GM10248 (cell line): ENCODE results near the gene DNAH3.
"Not testable (repeated sequence)": the region's sequence is repeated elsewhere in the genome, so short reads cannot be mapped to it uniquely, and the experiment has no call there.

Source experiments
- CTCF ChIA-PET: fragments of 300-600 bp; sonication (Branson Sonifier 250); formaldehyde crosslinking; extraction: SDS; loops from one replicate; lab custom pipeline; 2021; ENCODE audit warnings: antibody characterized with exemption; lab: Yijun Ruan, JAX
- POLR2A ChIA-PET: fragments of 350-650 bp; sonication (Branson Sonifier 250); formaldehyde crosslinking; extraction: SDS; loops from one replicate; lab custom pipeline; 2020; ENCODE audit warnings: antibody characterized with exemption; lab: Yijun Ruan, JAX
- DNase-seq: peaks from one replicate; pipeline ENCODE4 v3.0.0; 2012; ENCODE audit errors: extremely low spot score
- CTCF ChIP-seq: IDR thresholded peaks from 2 replicates; pipeline ENCODE4 v1.5.1; 2012; ENCODE audit warnings: mild to moderate bottlenecking, low read depth; ENCODE audit errors: extremely low read depth, missing control alignments, control extremely low read depth

Gene DNAH3

DNA sequence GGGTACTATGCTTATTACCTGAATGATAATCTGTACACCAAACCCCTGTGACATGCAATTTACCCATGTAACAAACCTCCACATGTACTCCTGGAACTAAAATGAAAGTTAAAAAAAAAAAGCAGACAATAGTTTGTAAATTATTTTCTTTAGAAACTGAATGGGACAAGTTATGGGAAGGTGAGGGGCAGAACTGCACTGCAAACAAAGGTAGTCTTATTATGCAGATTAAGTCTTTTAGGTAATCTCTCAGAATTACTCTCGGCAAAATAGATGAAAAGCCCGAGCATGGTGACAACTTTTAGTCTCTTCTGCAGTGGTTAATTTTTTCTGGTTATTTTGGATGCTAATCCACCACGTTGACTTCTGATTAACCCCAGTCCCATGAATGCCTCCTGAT, 33.3 kb upstream of the DNAH3 start:
- POLR2A ChIA-PET = no interaction called here
- DNase-seq = no peak
- CTCF ChIA-PET = no interaction called here
- TF ChIP-seq CTCF = no peak

DNA sequence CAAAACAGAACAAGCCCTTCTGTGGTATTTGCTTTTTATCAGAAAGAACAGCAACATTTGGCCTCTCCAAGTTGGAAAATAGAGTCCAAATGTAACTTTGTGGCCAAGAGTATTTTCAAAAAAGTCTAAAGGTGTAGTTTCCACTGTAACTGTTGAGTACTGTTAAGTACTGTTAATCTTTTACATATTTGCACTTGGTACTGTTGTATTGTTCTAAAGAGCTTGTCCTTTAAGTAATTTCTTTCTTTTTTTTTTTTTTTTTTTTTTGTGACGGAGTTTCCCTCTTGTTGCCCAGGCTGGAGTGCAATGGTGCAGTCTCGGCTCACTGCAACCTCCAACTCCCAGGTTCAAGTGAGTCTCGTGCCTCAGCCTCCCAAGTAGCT, 29.3 kb upstream of the DNAH3 start:
- no peak for TF ChIP-seq CTCF
- ChIA-PET POLR2A (no interaction called here), CTCF (interaction anchor here (1.1 to 1.4 kb wide), 2 partner anchors 9 to 23 kb away, joined by 3 to 4 read pairs; no protein-coding TSS in a partner anchor)
- DNase-seq = no peak

- TF ChIP-seq CTCF = no peak
- DNase-seq = no peak
- CTCF ChIA-PET = interaction anchor here (1.1 to 3.0 kb wide), 3 partner anchors 9 to 23 kb away, joined by 3 to 17 read pairs (median 4); no protein-coding TSS in a partner anchor
- POLR2A ChIA-PET = no interaction called here
Observed at GRCh38 chr16:21179126-21179982, 28.7 kb upstream of the DNAH3 start.

GRCh38 chr16:21175397-21175796, 24.8 kb upstream of the DNAH3 start:
- TF ChIP-seq CTCF = no peak
- ChIA-PET CTCF (interaction anchor here (1.0 kb wide), 2 partner anchors 13 to 16 kb away, joined by 4 to 5 read pairs; no protein-coding TSS in a partner anchor), POLR2A (no interaction called here)

DNA sequence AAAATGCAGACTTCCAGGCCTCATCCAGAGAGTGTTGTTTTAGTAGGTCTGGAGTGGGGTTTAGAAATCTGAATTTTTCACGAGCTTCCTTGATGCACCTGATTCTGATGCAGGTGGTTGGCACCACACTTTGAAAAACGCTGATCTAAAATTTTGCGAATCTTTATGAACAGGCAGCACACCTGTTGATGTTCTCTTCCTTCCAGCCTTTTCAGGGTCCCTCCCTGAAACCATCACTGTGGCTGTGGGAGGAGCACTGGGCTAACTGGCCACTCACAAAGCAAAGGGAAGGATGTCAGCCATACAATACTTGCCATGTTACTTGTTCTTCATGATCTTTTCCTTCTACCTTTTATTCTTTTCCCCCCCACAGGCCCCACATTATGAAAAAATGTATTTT, 22.0 kb upstream of the DNAH3 start:
- CTCF ChIA-PET = interaction anchor here (0.9 to 1.5 kb wide), 3 partner anchors 10 to 16 kb away, joined by 3 to 5 read pairs (median 3); no protein-coding TSS in a partner anchor
- POLR2A ChIA-PET = no interaction called here
- TF ChIP-seq CTCF = no peak
- no peak for DNase-seq

More at GRCh38 chr16:21175397-21175796, 24.8 kb upstream of the DNAH3 start:
- DNase-seq = no peak

DNA sequence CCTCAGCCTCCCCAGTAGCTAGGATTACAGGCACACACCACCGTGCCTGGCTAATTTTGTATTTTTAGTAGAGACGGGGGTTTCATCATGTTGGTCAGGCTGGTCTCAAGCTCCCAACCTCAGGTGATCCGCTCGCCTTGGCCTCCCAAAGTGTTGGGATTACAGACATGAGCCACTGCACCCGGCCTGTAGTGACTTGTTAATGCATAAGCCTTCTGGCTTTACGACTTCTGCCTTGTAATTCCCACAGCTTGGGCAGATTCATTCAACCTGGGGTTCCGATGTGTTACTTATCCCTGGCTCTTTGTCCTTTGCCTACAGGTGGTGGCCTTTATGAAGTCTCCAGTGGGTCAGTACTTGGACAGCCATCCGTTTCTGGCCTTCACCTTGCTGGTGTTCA, 19.5 kb upstream of the DNAH3 start:
- DNase-seq, POLR2A ChIA-PET: not testable (repeated sequence)
- CTCF ChIA-PET = interaction anchor here (0.9 to 2.4 kb wide), 3 partner anchors 8 to 106 kb away, joined by 3 to 9 read pairs (median 3); no protein-coding TSS in a partner anchor

GRCh38 chr16:21169249-21169981, 18.8 kb upstream of the DNAH3 start:
- no peak for TF ChIP-seq CTCF
- CTCF ChIA-PET = interaction anchor here (0.9 to 2.4 kb wide), 6 partner anchors 8 to 106 kb away, joined by 3 to 9 read pairs (median 3); partner anchors contain the start of gene LDAF1
- POLR2A ChIA-PET = interaction anchor here (0.6 kb wide), 1 partner anchor 79 kb away, joined by 3 read pairs; no protein-coding TSS in a partner anchor
- DNase-seq = no peak
